Tibial artery (tissue), 4 donors: Measurements from ENCODE around the gene PROC.

ENCODE experiments used
- DNase-seq, 2 donors: peaks; one replicate each; pipeline ENCODE4 v3.0.0-alpha.2; 2019
- H3K27ac ChIP-seq, 2 donors: fragments of 200-600 bp; sonication (generic) in 1 of 2; 1 replicate in 1 of 2; 2 replicates in 1 of 2; pipeline ENCODE4 v1.5.1; 2018 to 2019; ENCODE audit warnings: mild to moderate bottlenecking in 1 of 2
- H3K27me3 ChIP-seq, 2 donors: fragments of 200-600 bp; sonication (generic) in 1 of 2; one replicate each; pipeline versions ENCODE4 v1.5.1 to v1.6.0; 2016 to 2019
- H3K36me3 ChIP-seq, 3 donors: fragments of 200-600 bp; sonication (generic) in 2 of 3; one replicate each; pipeline ENCODE4 v1.5.1; 2016 to 2019; ENCODE audit warnings: mild to moderate bottlenecking in 2 of 3
- H3K4me1 ChIP-seq, 4 donors: fragments of 200-600 bp; sonication (generic) in 2 of 4; 1 replicate in 3 of 4; 2 replicates in 1 of 4; pipeline ENCODE4 v1.5.1; 2016 to 2019
- H3K4me3 ChIP-seq, 2 donors: fragments of 200-600 bp; sonication (generic) in 1 of 2; 1 replicate in 1 of 2; 2 replicates in 1 of 2; pipeline ENCODE4 v1.5.1; 2018 to 2019; ENCODE audit warnings: mild to moderate bottlenecking in 2 of 2
- H3K9me3 ChIP-seq, 3 donors: fragments of 200-600 bp; sonication (generic) in 1 of 3; one replicate each; pipeline ENCODE4 v1.5.1; 2016 to 2019
- intact Hi-C: fragments of 100-400 bp; cut with DNase I; formaldehyde crosslinking; loops from one replicate; pipeline ENCODE4 v1.15.0; 2023; ENCODE audit warnings: low total_unique reads
- TF ChIP-seq, protein P1 (sequence below), 2 experiments: fragments of 200-600 bp in 1 of 2; fragments of 450-650 bp in 1 of 2; IDR thresholded peaks; one replicate each; pipeline ENCODE4 v1.5.1; 2017 to 2019; ENCODE audit warnings: antibody characterized with exemption in 2 of 2, mild to moderate bottlenecking in 1 of 2, moderate library complexity in 1 of 2

The PROC gene

DNA sequence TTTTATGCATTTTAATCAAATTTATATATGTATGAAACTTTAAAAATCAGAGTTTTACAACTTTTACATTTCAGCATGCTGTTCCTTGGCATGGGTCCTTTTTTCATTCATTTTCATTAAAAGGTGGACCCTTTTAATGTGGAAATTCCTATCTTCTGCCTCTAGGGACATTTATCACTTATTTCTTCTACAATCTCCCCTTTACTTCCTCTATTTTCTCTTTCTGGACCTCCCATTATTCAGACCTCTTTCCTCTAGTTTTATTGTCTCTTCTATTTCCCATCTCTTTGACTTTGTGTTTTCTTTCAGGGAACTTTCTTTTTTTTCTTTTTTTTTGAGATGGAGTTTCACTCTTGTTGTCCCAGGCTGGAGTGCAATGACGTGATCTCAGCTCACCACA, 5.7 kb downstream of the PROC start:
- intact Hi-C loops = no loop called here
- H3K36me3 ChIP-seq = peaks cover 0 to 5% (median 0%) of the 10 kb centered on the region in 3 donors
- peaks cover 0 to 32% (median 22%) of the 10 kb centered on the region in 4 donors for H3K4me1 ChIP-seq
- DNase-seq = no peak
- no peaks in the 10 kb centered on the region for H3K9me3 ChIP-seq
- no peak overlapping the region for H3K4me3 ChIP-seq
- TF ChIP-seq, protein P1, sequence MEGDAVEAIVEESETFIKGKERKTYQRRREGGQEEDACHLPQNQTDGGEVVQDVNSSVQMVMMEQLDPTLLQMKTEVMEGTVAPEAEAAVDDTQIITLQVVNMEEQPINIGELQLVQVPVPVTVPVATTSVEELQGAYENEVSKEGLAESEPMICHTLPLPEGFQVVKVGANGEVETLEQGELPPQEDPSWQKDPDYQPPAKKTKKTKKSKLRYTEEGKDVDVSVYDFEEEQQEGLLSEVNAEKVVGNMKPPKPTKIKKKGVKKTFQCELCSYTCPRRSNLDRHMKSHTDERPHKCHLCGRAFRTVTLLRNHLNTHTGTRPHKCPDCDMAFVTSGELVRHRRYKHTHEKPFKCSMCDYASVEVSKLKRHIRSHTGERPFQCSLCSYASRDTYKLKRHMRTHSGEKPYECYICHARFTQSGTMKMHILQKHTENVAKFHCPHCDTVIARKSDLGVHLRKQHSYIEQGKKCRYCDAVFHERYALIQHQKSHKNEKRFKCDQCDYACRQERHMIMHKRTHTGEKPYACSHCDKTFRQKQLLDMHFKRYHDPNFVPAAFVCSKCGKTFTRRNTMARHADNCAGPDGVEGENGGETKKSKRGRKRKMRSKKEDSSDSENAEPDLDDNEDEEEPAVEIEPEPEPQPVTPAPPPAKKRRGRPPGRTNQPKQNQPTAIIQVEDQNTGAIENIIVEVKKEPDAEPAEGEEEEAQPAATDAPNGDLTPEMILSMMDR (IDR thresholded peaks at IDR 0.05) = no peak
- H3K27ac ChIP-seq = no peak overlapping the region
- H3K27me3 ChIP-seq = peaks cover 2 to 26% of the 10 kb centered on the region in 2 donors

DNA sequence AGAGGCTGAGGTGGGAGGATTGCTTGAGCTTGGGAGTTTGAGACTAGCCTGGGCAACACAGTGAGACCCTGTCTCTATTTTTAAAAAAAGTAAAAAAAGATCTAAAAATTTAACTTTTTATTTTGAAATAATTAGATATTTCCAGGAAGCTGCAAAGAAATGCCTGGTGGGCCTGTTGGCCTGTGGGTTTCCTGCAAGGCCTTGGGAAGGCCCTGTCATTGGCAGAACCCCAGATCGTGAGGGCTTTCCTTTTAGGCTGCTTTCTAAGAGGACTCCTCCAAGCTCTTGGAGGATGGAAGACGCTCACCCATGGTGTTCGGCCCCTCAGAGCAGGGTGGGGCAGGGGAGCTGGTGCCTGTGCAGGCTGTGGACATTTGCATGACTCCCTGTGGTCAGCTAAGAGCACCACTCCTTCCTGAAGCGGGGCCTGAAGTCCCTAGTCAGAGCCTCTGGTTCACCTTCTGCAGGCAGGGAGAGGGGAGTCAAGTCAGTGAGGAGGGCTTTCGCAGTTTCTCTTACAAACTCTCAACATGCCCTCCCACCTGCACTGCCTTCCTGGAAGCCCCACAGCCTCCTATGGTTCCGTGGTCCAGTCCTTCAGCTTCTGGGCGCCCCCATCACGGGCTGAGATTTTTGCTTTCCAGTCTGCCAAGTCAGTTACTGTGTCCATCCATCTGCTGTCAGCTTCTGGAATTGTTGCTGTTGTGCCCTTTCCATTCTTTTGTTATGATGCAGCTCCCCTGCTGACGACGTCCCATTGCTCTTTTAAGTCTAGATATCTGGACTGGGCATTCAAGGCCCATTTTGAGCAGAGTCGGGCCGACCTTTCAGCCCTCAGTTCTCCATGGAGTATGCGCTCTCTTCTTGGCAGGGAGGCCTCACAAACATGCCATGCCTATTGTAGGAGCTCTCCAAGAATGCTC, 6.6 kb downstream of the PROC start:
- intact Hi-C loops = no loop called here
- Histone ChIP-seq H3K36me3 (peaks cover 0 to 5% (median 0%) of the 10 kb centered on the region in 3 donors), H3K27ac (no peak overlapping the region), H3K4me3 (no peak overlapping the region), H3K27me3 (peaks cover 2 to 26% of the 10 kb centered on the region in 2 donors), H3K9me3 (no peaks in the 10 kb centered on the region), H3K4me1 (peaks cover 0 to 22% (median 16%) of the 10 kb centered on the region in 4 donors)
- no peak for DNase-seq
- TF ChIP-seq, protein P1 (IDR thresholded peaks at IDR 0.05) = no peak

DNA sequence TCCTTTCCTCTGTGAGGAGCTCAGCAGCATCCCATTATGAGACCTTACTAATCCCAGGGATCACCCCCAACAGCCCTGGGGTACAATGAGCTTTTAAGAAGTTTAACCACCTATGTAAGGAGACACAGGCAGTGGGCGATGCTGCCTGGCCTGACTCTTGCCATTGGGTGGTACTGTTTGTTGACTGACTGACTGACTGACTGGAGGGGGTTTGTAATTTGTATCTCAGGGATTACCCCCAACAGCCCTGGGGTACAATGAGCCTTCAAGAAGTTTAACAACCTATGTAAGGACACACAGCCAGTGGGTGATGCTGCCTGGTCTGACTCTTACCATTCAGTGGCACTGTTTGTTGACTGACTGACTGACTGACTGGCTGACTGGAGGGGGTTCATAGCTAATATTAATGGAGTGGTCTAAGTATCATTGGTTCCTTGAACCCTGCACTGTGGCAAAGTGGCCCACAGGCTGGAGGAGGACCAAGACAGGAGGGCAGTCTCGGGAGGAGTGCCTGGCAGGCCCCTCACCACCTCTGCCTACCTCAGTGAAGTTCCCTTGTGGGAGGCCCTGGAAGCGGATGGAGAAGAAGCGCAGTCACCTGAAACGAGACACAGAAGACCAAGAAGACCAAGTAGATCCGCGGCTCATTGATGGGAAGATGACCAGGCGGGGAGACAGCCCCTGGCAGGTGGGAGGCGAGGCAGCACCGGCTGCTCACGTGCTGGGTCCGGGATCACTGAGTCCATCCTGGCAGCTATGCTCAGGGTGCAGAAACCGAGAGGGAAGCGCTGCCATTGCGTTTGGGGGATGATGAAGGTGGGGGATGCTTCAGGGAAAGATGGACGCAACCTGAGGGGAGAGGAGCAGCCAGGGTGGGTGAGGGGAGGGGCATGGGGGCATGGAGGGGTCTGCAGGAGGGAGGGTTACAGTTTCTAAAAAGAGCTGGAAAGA, 7.6 kb downstream of the PROC start:
- peaks cover 2 to 26% of the 10 kb centered on the region in 2 donors for H3K27me3 ChIP-seq
- no peak overlapping the region for H3K27ac ChIP-seq
- no peak overlapping the region for H3K4me3 ChIP-seq
- no peaks in the 10 kb centered on the region for H3K9me3 ChIP-seq
- TF ChIP-seq, protein P1 (IDR thresholded peaks at IDR 0.05) = no peak
- H3K4me1 ChIP-seq = peaks cover 0 to 16% (median 13%) of the 10 kb centered on the region in 4 donors
- intact Hi-C loops = no loop called here
- H3K36me3 ChIP-seq = peaks cover 0 to 5% (median 0%) of the 10 kb centered on the region in 3 donors
- DNase-seq = no peak

DNA sequence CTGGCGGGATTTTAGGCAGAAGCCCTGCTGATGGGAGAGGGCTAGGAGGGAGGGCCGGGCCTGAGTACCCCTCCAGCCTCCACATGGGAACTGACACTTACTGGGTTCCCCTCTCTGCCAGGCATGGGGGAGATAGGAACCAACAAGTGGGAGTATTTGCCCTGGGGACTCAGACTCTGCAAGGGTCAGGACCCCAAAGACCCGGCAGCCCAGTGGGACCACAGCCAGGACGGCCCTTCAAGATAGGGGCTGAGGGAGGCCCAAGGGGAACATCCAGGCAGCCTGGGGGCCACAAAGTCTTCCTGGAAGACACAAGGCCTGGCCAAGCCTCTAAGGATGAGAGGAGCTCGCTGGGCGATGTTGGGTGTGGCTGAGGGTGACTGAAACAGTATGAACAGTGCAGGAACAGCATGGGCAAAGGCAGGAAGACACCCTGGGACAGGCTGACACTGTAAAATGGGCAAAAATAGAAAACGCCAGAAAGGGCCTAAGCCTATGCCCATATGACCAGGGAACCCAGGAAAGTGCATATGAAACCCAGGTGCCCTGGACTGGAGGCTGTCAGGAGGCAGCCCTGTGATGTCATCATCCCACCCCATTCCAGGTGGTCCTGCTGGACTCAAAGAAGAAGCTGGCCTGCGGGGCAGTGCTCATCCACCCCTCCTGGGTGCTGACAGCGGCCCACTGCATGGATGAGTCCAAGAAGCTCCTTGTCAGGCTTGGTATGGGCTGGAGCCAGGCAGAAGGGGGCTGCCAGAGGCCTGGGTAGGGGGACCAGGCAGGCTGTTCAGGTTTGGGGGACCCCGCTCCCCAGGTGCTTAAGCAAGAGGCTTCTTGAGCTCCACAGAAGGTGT, 8.5 kb downstream of the PROC start:
- Histone ChIP-seq H3K27me3 (peaks cover 2 to 23% of the 10 kb centered on the region in 2 donors), H3K9me3 (no peaks in the 10 kb centered on the region), H3K4me3 (no peak overlapping the region), H3K36me3 (peaks cover 0 to 5% (median 0%) of the 10 kb centered on the region in 3 donors), H3K27ac (no peak overlapping the region), H3K4me1 (peaks cover 0 to 16% (median 13%) of the 10 kb centered on the region in 4 donors)
- TF ChIP-seq, protein P1 (IDR thresholded peaks at IDR 0.05) = no peak
- no peak for DNase-seq
- intact Hi-C loops = no loop called here
